ENCODE data around the gene DYSF. TPM values are rescaled to one million over a fixed set of nuclear protein-coding genes. Genes with fewer than 3 reads are reported as not detected.

DYSF gene
- total RNA-seq, 1 experiment from 2014 or later: 5.5 TPM

DNA sequence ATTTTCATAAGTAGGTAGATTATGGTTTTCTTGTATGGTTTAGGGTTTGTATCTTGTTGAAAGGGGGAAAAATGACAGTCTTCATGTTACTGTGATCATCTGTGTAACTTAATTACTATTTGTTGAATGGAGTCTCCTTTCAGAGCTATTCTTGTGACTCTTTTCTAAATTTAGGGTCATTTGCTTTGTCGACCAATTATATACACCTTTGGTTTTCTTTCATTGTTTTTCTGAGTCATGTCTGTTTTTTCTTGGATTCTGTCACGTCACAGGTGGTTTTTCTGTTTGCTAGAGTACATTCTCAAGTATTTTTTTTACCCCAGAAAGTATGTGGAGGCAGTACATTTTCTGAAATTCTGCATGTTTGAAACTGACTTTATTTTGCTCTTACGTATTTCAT, 43.8 kb upstream of the DYSF start:
- no peak overlapping the region for H3K18ac ChIP-seq (ENCODE audit: insufficient read length, low read depth, low read length)
- no peaks in the 10 kb centered on the region for H3K79me1 ChIP-seq (ENCODE audit: insufficient read depth, low read depth, low read length, poor library complexity, severe bottlenecking)
- Mint-ChIP-seq H3K9me3 (peaks cover 4 to 6% of the 10 kb centered on the region in 2 experiments; a peak in 4 of 5 replicates), H3K4me1 (no peaks in the 10 kb centered on the region), H3K4me3 (no peak overlapping the region), H3K27ac (peak overlapping the region in 1 of 3 experiments; percentile 38; a peak in 2 of 7 replicates), H3K36me3 (ENCODE audit: insufficient read depth in 1 of 3, low read depth in 3 of 3) (peaks cover 41 to 60% (median 58%) of the 10 kb centered on the region in 3 experiments), H3K27me3 (ENCODE audit: low read depth) (no peaks in the 10 kb centered on the region)
- no peaks in the 10 kb centered on the region for H3K27me3 ChIP-seq (ENCODE audit: insufficient read depth, low read length)
- no peak overlapping the region for H3K14ac ChIP-seq (ENCODE audit: insufficient read depth, low read length)
- H3T11ph ChIP-seq (ENCODE audit: low read length): no peak overlapping the region
- H2BK120ac ChIP-seq (ENCODE audit: low read depth, low read length, poor library complexity, severe bottlenecking): no peak overlapping the region
- no peak overlapping the region for H2AFZ ChIP-seq (ENCODE audit: low read length)
- no peak overlapping the region for H3K4me2 ChIP-seq (ENCODE audit: insufficient read depth, insufficient read length, low read length)
- no peak overlapping the region for H3K23ac ChIP-seq (ENCODE audit: insufficient read length, low read depth, low read length)
- H3K56ac ChIP-seq (ENCODE audit: insufficient read length, low read depth, low read length): no peak overlapping the region
- TF ChIP-seq, protein P1, sequence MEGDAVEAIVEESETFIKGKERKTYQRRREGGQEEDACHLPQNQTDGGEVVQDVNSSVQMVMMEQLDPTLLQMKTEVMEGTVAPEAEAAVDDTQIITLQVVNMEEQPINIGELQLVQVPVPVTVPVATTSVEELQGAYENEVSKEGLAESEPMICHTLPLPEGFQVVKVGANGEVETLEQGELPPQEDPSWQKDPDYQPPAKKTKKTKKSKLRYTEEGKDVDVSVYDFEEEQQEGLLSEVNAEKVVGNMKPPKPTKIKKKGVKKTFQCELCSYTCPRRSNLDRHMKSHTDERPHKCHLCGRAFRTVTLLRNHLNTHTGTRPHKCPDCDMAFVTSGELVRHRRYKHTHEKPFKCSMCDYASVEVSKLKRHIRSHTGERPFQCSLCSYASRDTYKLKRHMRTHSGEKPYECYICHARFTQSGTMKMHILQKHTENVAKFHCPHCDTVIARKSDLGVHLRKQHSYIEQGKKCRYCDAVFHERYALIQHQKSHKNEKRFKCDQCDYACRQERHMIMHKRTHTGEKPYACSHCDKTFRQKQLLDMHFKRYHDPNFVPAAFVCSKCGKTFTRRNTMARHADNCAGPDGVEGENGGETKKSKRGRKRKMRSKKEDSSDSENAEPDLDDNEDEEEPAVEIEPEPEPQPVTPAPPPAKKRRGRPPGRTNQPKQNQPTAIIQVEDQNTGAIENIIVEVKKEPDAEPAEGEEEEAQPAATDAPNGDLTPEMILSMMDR (conservative IDR thresholded peaks at IDR 0.05): no peak
- H3K9ac ChIP-seq (ENCODE audit: extremely low read depth, insufficient read length, low read length): no peak overlapping the region
- H3K23me2 ChIP-seq (ENCODE audit: insufficient read length, low read depth, low read length, poor library complexity, severe bottlenecking): no peaks in the 10 kb centered on the region
- no peak overlapping the region for H2BK20ac ChIP-seq (ENCODE audit: low read depth, low read length, poor library complexity, severe bottlenecking)
- H3K4me1 ChIP-seq (ENCODE audit: insufficient read depth, low read length): no peaks in the 10 kb centered on the region
- H3K27ac ChIP-seq (ENCODE audit: insufficient read length, low read depth, low read length): no peak overlapping the region
- no peak overlapping the region for H2BK5ac ChIP-seq (ENCODE audit: insufficient read length, low read length)
- H4K20me1 ChIP-seq (ENCODE audit: control insufficient read depth, insufficient read depth, insufficient read length): no peaks in the 10 kb centered on the region
- H2BK12ac ChIP-seq (ENCODE audit: insufficient read length, low read depth, low read length): no peak overlapping the region
- no peaks in the 10 kb centered on the region for H3K9me3 ChIP-seq (ENCODE audit: control insufficient read depth, low read depth, low read length)
- H4K8ac ChIP-seq (replicated peaks; ENCODE audit: insufficient read length, low read depth, low read length): no peak overlapping the region
- H3K79me2 ChIP-seq (ENCODE audit: insufficient read depth, low read length): no peaks in the 10 kb centered on the region
- no peak overlapping the region for H3K4ac ChIP-seq (ENCODE audit: low read depth, low read length)
- H4K5ac ChIP-seq (ENCODE audit: insufficient read length, low read depth, low read length): no peak overlapping the region
- H4K91ac ChIP-seq (ENCODE audit: insufficient read length, low read depth, low read length): no peak overlapping the region
- no peak overlapping the region for H2AK5ac ChIP-seq (ENCODE audit: insufficient read length, low read length)
- no peak overlapping the region for H2BK15ac ChIP-seq (ENCODE audit: low read depth, low read length)
- no CpG with 5 or more reads among the region's 3 CpGs for WGBS (ENCODE audit: extremely low coverage, insufficient read length, low lambda C conversion rate)
- DNase-seq: no peak

All from H9 (cell line).